Liver (tissue), 9 donors: ENCODE data around the gene TEX261. TPM values are rescaled to one million over a fixed set of nuclear protein-coding genes. Genes with fewer than 3 reads are reported as not detected.

ENCODE experiments used
- DNase-seq: peaks from one replicate; pipeline ENCODE4 v3.0.0-alpha.2; 2017; ENCODE audit warnings: low spot score
- H3K27ac ChIP-seq, 2 donors: one replicate each; pipeline ENCODE4 v1.7.0; 2013; ENCODE audit warnings: inconsistent platforms in 2 of 2, low read length in 2 of 2, control low read depth in 1 of 2, low read depth in 1 of 2, mild to moderate bottlenecking in 1 of 2
- H3K27me3 ChIP-seq, 4 donors: one replicate each; pipeline versions ENCODE4 v1.6.1 to v1.7.0; 2013; ENCODE audit warnings: low read length in 3 of 4, inconsistent platforms in 1 of 4, mild to moderate bottlenecking in 1 of 4, moderate library complexity in 1 of 4; ENCODE audit not compliant: control insufficient read depth in 4 of 4, insufficient read depth in 4 of 4
- H3K36me3 ChIP-seq, 4 donors: one replicate each; pipeline versions ENCODE4 v1.6.1 to v1.7.0; 2013; ENCODE audit warnings: low read length in 3 of 4, mild to moderate bottlenecking in 3 of 4, low read depth in 1 of 4, moderate library complexity in 1 of 4; ENCODE audit not compliant: control insufficient read depth in 4 of 4, insufficient read depth in 3 of 4
- H3K4me1 ChIP-seq, 4 donors: one replicate each; pipeline versions ENCODE4 v1.6.1 to v1.7.0; 2013; ENCODE audit warnings: low read length in 3 of 4, mild to moderate bottlenecking in 3 of 4, moderate library complexity in 1 of 4; ENCODE audit not compliant: control insufficient read depth in 4 of 4, insufficient read depth in 4 of 4
- H3K4me3 ChIP-seq, 3 donors: one replicate each; pipeline versions ENCODE4 v1.6.1 to v1.7.0; 2013; ENCODE audit warnings: low read length in 3 of 3, control low read depth in 1 of 3, low read depth in 1 of 3, mild to moderate bottlenecking in 1 of 3
- H3K9ac ChIP-seq, 2 donors: one replicate each; pipeline ENCODE4 v1.7.0; 2013; ENCODE audit warnings: low read length in 2 of 2, mild to moderate bottlenecking in 2 of 2, moderate library complexity in 2 of 2, control low read depth in 1 of 2, low read depth in 1 of 2
- H3K9me3 ChIP-seq, 4 donors: one replicate each; pipeline versions ENCODE4 v1.6.1 to v1.7.0; 2013; ENCODE audit warnings: low read length in 3 of 4; ENCODE audit not compliant: control insufficient read depth in 4 of 4
- EGR1 ChIP-seq, 2 donors: IDR thresholded peaks; 2 replicates each; pipeline ENCODE4 v1.6.1; 2016 to 2018; ENCODE audit warnings: antibody characterized with exemption in 2 of 2, low read depth in 2 of 2
- GABPA ChIP-seq, 2 donors: IDR thresholded peaks in 1 of 2; conservative IDR thresholded peaks in 1 of 2; 2 replicates each; pipeline ENCODE4 v1.6.1; 2016; ENCODE audit warnings: antibody characterized with exemption in 2 of 2, mild to moderate bottlenecking in 1 of 2, moderate library complexity in 1 of 2
- HNF4A ChIP-seq, 2 donors: conservative IDR thresholded peaks; 2 replicates each; pipeline ENCODE4 v1.6.1; 2016; ENCODE audit warnings: antibody characterized with exemption in 2 of 2, mild to moderate bottlenecking in 2 of 2
- HNF4G ChIP-seq: IDR thresholded peaks from 2 replicates; pipeline ENCODE4 v1.6.1; 2016; ENCODE audit warnings: antibody characterized with exemption
- JUND ChIP-seq, 2 donors: IDR thresholded peaks; 2 replicates each; pipeline ENCODE4 v1.6.1; 2016; ENCODE audit warnings: antibody characterized with exemption in 2 of 2
- NR2F2 ChIP-seq: IDR thresholded peaks from 2 replicates; pipeline ENCODE4 v1.6.1; 2016; ENCODE audit warnings: antibody characterized with exemption
- RAD21 ChIP-seq, 2 donors: IDR thresholded peaks; 2 replicates each; pipeline ENCODE4 v1.6.1; 2016; ENCODE audit warnings: antibody characterized with exemption in 2 of 2, mild to moderate bottlenecking in 2 of 2
- RXRA ChIP-seq, 2 donors: IDR thresholded peaks; 2 replicates each; pipeline ENCODE4 v1.6.1; 2017 to 2018; ENCODE audit warnings: antibody characterized with exemption in 2 of 2, mild to moderate bottlenecking in 1 of 2
- TAF1 ChIP-seq: conservative IDR thresholded peaks from 2 replicates; pipeline ENCODE4 v1.6.1; 2016; ENCODE audit warnings: antibody characterized with exemption, mild to moderate bottlenecking
- YY1 ChIP-seq: IDR thresholded peaks from 2 replicates; pipeline ENCODE4 v1.6.1; 2016; ENCODE audit warnings: antibody characterized with exemption, mild to moderate bottlenecking
- WGBS: extraction: QIAGEN DNeasy Blood & Tissue Kit; methylation state at CpG from one replicate; pipeline ENCODE4 v1.1.7; 2013; 5-methylcytosine and 5-hydroxymethylcytosine counted together
- polyA plus RNA-seq, 2 donors: library from polyadenylated mRNA; stranded (reverse) in 1 of 2; unstranded in 1 of 2; fragments of 200-250 nt in 1 of 2; fragments of >200 nt in 1 of 2; fragmentation: Nextera tagmentation in 1 of 2; extraction: Ambion mirVana in 1 of 2; gene quantifications; one replicate each; pipeline versions ENCODE4 v1.2.1 to v1.2.3, GENCODE V29; 2013 to 2015
- total RNA-seq, 2 donors: library from RNA; depleted of rRNA; stranded (reverse); fragments of >200 nt; gene quantifications; one replicate each; pipeline ENCODE4 v1.2.3, GENCODE V29; 2014
- TF ChIP-seq, protein P1 (sequence below): fragments of 150-350 bp; IDR thresholded peaks from 2 replicates; pipeline ENCODE4 v1.5.1; 2017; ENCODE audit warnings: improper control_type of control experiment, low read depth, low read length; ENCODE audit not compliant: missing input control
- donor health status: healthy.
- donor health status: healthy.
- donor health status: healthy.
- donor health status: healthy.
- donor health status: healthy.

TEX261 gene
- total and polyA plus RNA-seq, 4 donors, result 14.2 to 54.8 (median 24.4) TPM

DNA sequence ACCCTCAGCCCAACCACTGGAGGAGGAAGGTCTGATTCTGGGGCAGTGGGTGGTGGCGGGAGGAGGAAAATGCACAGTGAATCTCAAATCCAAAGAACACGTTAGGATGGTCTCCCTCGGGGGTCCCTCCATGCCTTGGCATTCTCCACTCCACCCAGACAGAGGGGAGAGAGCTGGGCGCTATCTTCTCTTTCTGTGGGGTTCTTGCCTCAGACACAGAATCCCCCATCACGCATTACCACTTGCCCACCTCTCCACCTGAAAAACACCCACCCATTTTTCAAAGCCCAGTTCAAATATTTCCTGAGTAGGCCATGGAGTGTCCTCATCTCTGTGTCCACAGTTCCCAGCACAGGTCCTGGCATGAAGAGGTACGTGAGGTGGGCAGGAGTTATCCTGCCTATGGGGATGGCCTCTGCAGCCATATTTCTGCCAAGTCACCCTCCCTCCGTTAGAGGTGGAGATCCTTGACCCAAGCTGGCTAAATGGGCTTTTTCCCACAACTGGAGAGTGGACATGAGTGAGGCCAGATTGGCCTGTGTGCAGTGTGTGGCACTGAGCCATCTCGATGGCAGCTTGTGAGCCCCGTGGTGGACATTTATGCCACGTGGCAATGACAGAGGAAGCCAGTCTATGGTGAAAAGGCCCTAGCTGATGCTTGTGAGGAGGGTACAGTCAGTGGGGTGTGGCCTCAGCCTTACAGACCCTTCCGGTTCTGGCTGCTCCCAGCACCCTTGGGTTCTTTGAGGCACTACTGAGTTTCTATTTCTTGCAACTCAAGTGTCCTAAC is 9.5 kb upstream of the TEX261 start (continued):
- TF ChIP-seq TAF1 (no peak), HNF4A (conservative IDR thresholded peaks at IDR 0.05) (no peak), JUND (IDR thresholded peaks at IDR 0.05) (no peak), YY1 (no peak), RAD21 (IDR thresholded peaks at IDR 0.05) (no peak), RXRA (IDR thresholded peaks at IDR 0.05) (no peak), NR2F2 (no peak), EGR1 (IDR thresholded peaks at IDR 0.05; ENCODE audit: low read depth in 2 of 2) (no peak)
- TF ChIP-seq, protein P1, sequence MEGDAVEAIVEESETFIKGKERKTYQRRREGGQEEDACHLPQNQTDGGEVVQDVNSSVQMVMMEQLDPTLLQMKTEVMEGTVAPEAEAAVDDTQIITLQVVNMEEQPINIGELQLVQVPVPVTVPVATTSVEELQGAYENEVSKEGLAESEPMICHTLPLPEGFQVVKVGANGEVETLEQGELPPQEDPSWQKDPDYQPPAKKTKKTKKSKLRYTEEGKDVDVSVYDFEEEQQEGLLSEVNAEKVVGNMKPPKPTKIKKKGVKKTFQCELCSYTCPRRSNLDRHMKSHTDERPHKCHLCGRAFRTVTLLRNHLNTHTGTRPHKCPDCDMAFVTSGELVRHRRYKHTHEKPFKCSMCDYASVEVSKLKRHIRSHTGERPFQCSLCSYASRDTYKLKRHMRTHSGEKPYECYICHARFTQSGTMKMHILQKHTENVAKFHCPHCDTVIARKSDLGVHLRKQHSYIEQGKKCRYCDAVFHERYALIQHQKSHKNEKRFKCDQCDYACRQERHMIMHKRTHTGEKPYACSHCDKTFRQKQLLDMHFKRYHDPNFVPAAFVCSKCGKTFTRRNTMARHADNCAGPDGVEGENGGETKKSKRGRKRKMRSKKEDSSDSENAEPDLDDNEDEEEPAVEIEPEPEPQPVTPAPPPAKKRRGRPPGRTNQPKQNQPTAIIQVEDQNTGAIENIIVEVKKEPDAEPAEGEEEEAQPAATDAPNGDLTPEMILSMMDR, result no peak

DNA sequence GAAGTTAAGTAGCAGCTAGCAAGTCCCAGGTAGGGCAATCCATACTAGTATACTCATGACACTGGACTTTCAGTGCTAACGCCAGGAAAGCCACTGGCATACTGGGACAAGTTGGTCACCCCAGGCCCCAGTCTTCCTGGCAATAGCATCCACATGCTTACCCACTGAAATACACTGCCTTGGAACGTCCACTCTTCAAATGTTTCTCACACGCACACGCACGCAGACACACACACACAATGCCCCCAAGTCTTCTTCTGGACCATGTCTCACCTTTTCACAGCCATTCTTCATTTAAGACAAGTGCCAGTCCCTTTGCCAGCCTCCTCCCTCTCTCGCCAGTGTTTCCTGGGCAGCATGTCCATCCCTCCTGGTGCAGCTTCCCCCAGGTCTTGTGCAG is 8.7 kb upstream of the TEX261 start:
- H3K27me3 ChIP-seq, result no peaks in the 10 kb centered on the region
- H3K9ac ChIP-seq, result no peak overlapping the region
- 81% methylated on average over 6 of the region's 6 CpGs for WGBS
- H3K4me3 ChIP-seq, result no peak overlapping the region
- TF ChIP-seq HNF4G (no peak), TAF1 (no peak), GABPA (IDR thresholded peaks at IDR 0.05 in 1 of 2, conservative IDR thresholded peaks at IDR 0.05 in 1 of 2) (no peak), EGR1 (IDR thresholded peaks at IDR 0.05; ENCODE audit: low read depth in 2 of 2) (no peak), HNF4A (conservative IDR thresholded peaks at IDR 0.05) (no peak), YY1 (no peak)
- TF ChIP-seq, protein P1, result no peak
- H3K36me3 ChIP-seq, result no peaks in the 10 kb centered on the region
- peaks cover 0 to 4% (median 2%) of the 10 kb centered on the region in 4 donors for H3K4me1 ChIP-seq
- H3K27ac ChIP-seq, result no peak overlapping the region
- no peaks in the 10 kb centered on the region for H3K9me3 ChIP-seq
- DNase-seq, result no peak

DNA sequence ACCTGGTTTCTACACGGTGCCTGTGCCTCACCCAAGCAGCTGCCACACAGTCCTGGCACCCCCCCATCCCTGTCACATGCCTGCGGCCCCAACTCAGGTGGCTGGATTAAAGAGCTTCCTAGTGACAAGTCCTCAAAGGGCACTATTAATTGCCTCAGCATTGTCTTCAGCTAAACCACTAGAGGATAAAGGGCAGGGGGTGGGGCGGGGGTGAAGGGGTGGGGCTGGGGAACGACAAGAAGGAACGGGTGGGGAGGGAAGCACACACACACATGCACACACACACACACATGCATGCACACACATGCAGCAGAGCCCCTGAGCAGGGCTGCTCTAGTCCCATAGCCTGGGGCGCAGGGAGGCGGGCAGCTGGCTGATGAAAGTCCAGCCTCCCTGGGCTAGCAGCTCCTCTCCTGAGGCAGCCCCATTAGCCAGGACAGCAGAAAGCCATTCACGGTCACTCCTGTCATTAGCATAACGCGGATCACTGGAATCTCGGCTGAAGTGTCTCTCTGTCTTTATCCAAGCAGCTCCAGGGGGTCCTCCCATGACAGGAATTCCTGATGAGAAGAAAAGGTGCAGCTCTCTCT is 7.4 kb upstream of the TEX261 start:
- H3K9ac ChIP-seq, result no peak overlapping the region
- H3K4me1 ChIP-seq, result peaks cover 0 to 4% (median 2%) of the 10 kb centered on the region in 4 donors
- H3K27ac ChIP-seq, result no peak overlapping the region
- H3K36me3 ChIP-seq, result no peaks in the 10 kb centered on the region
- no peaks in the 10 kb centered on the region for H3K9me3 ChIP-seq
- no peak for DNase-seq
- H3K27me3 ChIP-seq, result no peaks in the 10 kb centered on the region
- H3K4me3 ChIP-seq, result no peak overlapping the region
- TF ChIP-seq YY1, result no peak
- TF ChIP-seq NR2F2, result no peak
- 50% methylated on average over 11 of the region's 11 CpGs for WGBS
